Ureter (tissue), 1 donor: ENCODE results near the gene PAQR5. TPM values are rescaled to one million over a fixed set of nuclear protein-coding genes. Genes with fewer than 3 reads are reported as not detected.
"Not testable (repeated sequence)": the region's sequence is repeated elsewhere in the genome, so short reads cannot be mapped to it uniquely, and the experiment has no call there.

ENCODE experiments used
- DNase-seq: peaks from one replicate; pipeline ENCODE4 v3.0.0-alpha.2; 2020; ENCODE audit warnings: low spot score
- total RNA-seq: library from RNA; stranded (reverse); gene quantifications from one replicate; pipeline ENCODE4 v1.2.4, GENCODE V29; 2023
- donor health status: DM: yes; HTN: yes; CAD: no.

Gene PAQR5
- total RNA-seq, 1 donor from 2014 or later = 6.5 TPM

GRCh38 chr15:69293741-69294615 is 4.7 kb upstream of the PAQR5 start:
- no peak for DNase-seq

- no peak for DNase-seq
These were observed 2.1 kb upstream of the PAQR5 start for GRCh38 chr15:69296606-69297005.

- DNase-seq = no peak
These were observed 914 bp upstream of the PAQR5 start for GRCh38 chr15:69297642-69298353.

- DNase-seq = no peak
These were observed 387 bp upstream of the PAQR5 start for GRCh38 chr15:69298354-69298696.

GRCh38 chr15:69299451-69299886 is 757 bp downstream of the PAQR5 start:
- DNase-seq = no peak

- DNase-seq = no peak
These were observed 1.4 kb downstream of the PAQR5 start for GRCh38 chr15:69299943-69300588.

GRCh38 chr15:69301101-69301500 is 2.4 kb downstream of the PAQR5 start:
- DNase-seq = not testable (repeated sequence)

- not testable (repeated sequence) for DNase-seq
These were observed 3.4 kb downstream of the PAQR5 start for GRCh38 chr15:69302087-69302486.

- DNase-seq = no peak
These were observed 4.2 kb downstream of the PAQR5 start for GRCh38 chr15:69302929-69303328.

GRCh38 chr15:69303337-69304181 is 4.8 kb downstream of the PAQR5 start:
- no peak for DNase-seq

- no peak for DNase-seq
These were observed 5.5 kb downstream of the PAQR5 start for GRCh38 chr15:69304182-69304545.

- no peak for DNase-seq
These were observed 6.7 kb downstream of the PAQR5 start for GRCh38 chr15:69305204-69305931.

GRCh38 chr15:69305933-69306568 is 7.3 kb downstream of the PAQR5 start:
- no peak for DNase-seq

GRCh38 chr15:69307939-69308338 is 9.2 kb downstream of the PAQR5 start:
- no peak for DNase-seq

GRCh38 chr15:69308949-69309348 is 10.2 kb downstream of the PAQR5 start:
- no peak for DNase-seq

GRCh38 chr15:69311319-69311721 is 12.6 kb downstream of the PAQR5 start:
- DNase-seq = no peak

GRCh38 chr15:69313432-69314000 is 14.8 kb downstream of the PAQR5 start:
- DNase-seq = no peak

- DNase-seq = no peak
These were observed 15.4 kb downstream of the PAQR5 start for GRCh38 chr15:69314131-69314530.

- no peak for DNase-seq
These were observed 16.0 kb downstream of the PAQR5 start for GRCh38 chr15:69314736-69315135.
